ENCODE data around the gene ARMC2. TPM values are rescaled to one million over a fixed set of nuclear protein-coding genes. Genes with fewer than 3 reads are reported as not detected.

The ARMC2 gene
- total RNA-seq, 2 experiments from 2014 or later, result 10.0 to 10.2 TPM

- ChIA-PET CTCF (interaction anchor here (1.3 kb wide), 1 partner anchor 63 kb away, joined by 3 read pairs; no protein-coding TSS in a partner anchor), POLR2A (interaction anchor here (0.5 to 0.6 kb wide), 2 partner anchors 368 to 414 kb away, joined by 3 read pairs; no protein-coding TSS in a partner anchor)
- peak overlapping the region; percentile 96 for H3K4me3 Mint-ChIP-seq
- DNase-seq, result peak; percentile 93
- H3K4me1 Mint-ChIP-seq, result peaks cover 41% of the 10 kb centered on the region
- no peaks in the 10 kb centered on the region for H3K9me3 Mint-ChIP-seq
- H3K27me3 Mint-ChIP-seq, result no peaks in the 10 kb centered on the region
- H3K27ac Mint-ChIP-seq, result peak overlapping the region; percentile 95
- peaks cover 9% of the 10 kb centered on the region for H3K36me3 Mint-ChIP-seq (ENCODE audit: low read depth)
Measured at GRCh38 chr6:109009236-109009961, 161.2 kb downstream of the ARMC2 start.

GRCh38 chr6:109009962-109010704, 161.9 kb downstream of the ARMC2 start:
- peak overlapping the region; percentile 86 for H3K4me3 Mint-ChIP-seq
- CTCF ChIA-PET, result interaction anchor here (1.1 to 1.2 kb wide), 2 partner anchors 15 to 63 kb away, joined by 3 to 4 read pairs; no protein-coding TSS in a partner anchor
- H3K9me3 Mint-ChIP-seq, result no peaks in the 10 kb centered on the region
- no peak for DNase-seq
- POLR2A ChIA-PET, result interaction anchor here (0.5 to 0.6 kb wide), 2 partner anchors 368 to 415 kb away, joined by 3 read pairs; no protein-coding TSS in a partner anchor
- peaks cover 44% of the 10 kb centered on the region for H3K4me1 Mint-ChIP-seq
- peak overlapping the region; percentile 95 for H3K27ac Mint-ChIP-seq
- H3K27me3 Mint-ChIP-seq, result no peaks in the 10 kb centered on the region
- peaks cover 9% of the 10 kb centered on the region for H3K36me3 Mint-ChIP-seq (ENCODE audit: low read depth)

GRCh38 chr6:109010705-109011102, 162.5 kb downstream of the ARMC2 start:
- ChIA-PET CTCF (interaction anchor here (1.1 to 1.2 kb wide), 2 partner anchors 15 to 63 kb away, joined by 3 to 4 read pairs; no protein-coding TSS in a partner anchor), POLR2A (no interaction called here)
- no peak overlapping the region for H3K4me3 Mint-ChIP-seq
- DNase-seq, result no peak
- peaks cover 45% of the 10 kb centered on the region for H3K4me1 Mint-ChIP-seq
- peaks cover 9% of the 10 kb centered on the region for H3K36me3 Mint-ChIP-seq (ENCODE audit: low read depth)
- H3K27ac Mint-ChIP-seq, result peak overlapping the region; percentile 3
- H3K27me3 Mint-ChIP-seq, result no peaks in the 10 kb centered on the region
- no peaks in the 10 kb centered on the region for H3K9me3 Mint-ChIP-seq

- Mint-ChIP-seq H3K27me3 (no peaks in the 10 kb centered on the region), H3K36me3 (ENCODE audit: low read depth) (no peaks in the 10 kb centered on the region), H3K9me3 (no peaks in the 10 kb centered on the region), H3K27ac (no peak overlapping the region), H3K4me1 (peaks cover 24% of the 10 kb centered on the region), H3K4me3 (no peak overlapping the region)
- ChIA-PET CTCF (interaction anchor here (0.7 to 1.2 kb wide), 2 partner anchors 58 to 74 kb away, joined by 3 read pairs; no protein-coding TSS in a partner anchor), POLR2A (interaction anchor here (0.7 kb wide), 1 partner anchor 39 kb away, joined by 12 read pairs; no protein-coding TSS in a partner anchor)
- no peak for DNase-seq
Measured at GRCh38 chr6:109013656-109014305, 165.6 kb downstream of the ARMC2 start.

- H3K4me1 Mint-ChIP-seq, result peaks cover 29% of the 10 kb centered on the region
- no peak overlapping the region for H3K27ac Mint-ChIP-seq
- H3K27me3 Mint-ChIP-seq, result no peaks in the 10 kb centered on the region
- no peaks in the 10 kb centered on the region for H3K36me3 Mint-ChIP-seq (ENCODE audit: low read depth)
- no peaks in the 10 kb centered on the region for H3K9me3 Mint-ChIP-seq
- POLR2A ChIA-PET, result interaction anchor here (0.6 kb wide), 1 partner anchor 79 kb away, joined by 3 read pairs; no protein-coding TSS in a partner anchor
- no peak for DNase-seq
- H3K4me3 Mint-ChIP-seq, result no peak overlapping the region
- CTCF ChIA-PET, result interaction anchor here (1.2 kb wide), 1 partner anchor 57 kb away, joined by 3 read pairs; no protein-coding TSS in a partner anchor
Measured at GRCh38 chr6:109014606-109015005, 166.4 kb downstream of the ARMC2 start.

- no peaks in the 10 kb centered on the region for H3K9me3 Mint-ChIP-seq
- H3K27ac Mint-ChIP-seq, result no peak overlapping the region
- H3K4me1 Mint-ChIP-seq, result peaks cover 26% of the 10 kb centered on the region
- no peaks in the 10 kb centered on the region for H3K27me3 Mint-ChIP-seq
- CTCF ChIA-PET, result interaction anchor here (1.2 kb wide), 1 partner anchor 57 kb away, joined by 3 read pairs; no protein-coding TSS in a partner anchor
- H3K36me3 Mint-ChIP-seq (ENCODE audit: low read depth), result no peaks in the 10 kb centered on the region
- DNase-seq, result no peak
- POLR2A ChIA-PET, result interaction anchor here (0.6 kb wide), 1 partner anchor 78 kb away, joined by 3 read pairs; no protein-coding TSS in a partner anchor
- H3K4me3 Mint-ChIP-seq, result no peak overlapping the region
Measured at GRCh38 chr6:109015176-109015575, 167.0 kb downstream of the ARMC2 start.

GRCh38 chr6:109019911-109020310, 171.7 kb downstream of the ARMC2 start:
- no peaks in the 10 kb centered on the region for H3K9me3 Mint-ChIP-seq
- ChIA-PET POLR2A (no interaction called here), CTCF (interaction anchor here (1.5 kb wide), 1 partner anchor 15 kb away, joined by 3 read pairs; no protein-coding TSS in a partner anchor)
- no peaks in the 10 kb centered on the region for H3K27me3 Mint-ChIP-seq
- no peak overlapping the region for H3K27ac Mint-ChIP-seq
- peaks cover 11% of the 10 kb centered on the region for H3K4me1 Mint-ChIP-seq
- H3K4me3 Mint-ChIP-seq, result no peak overlapping the region
- H3K36me3 Mint-ChIP-seq (ENCODE audit: low read depth), result no peaks in the 10 kb centered on the region
- DNase-seq, result no peak

GRCh38 chr6:109021870-109022269, 173.6 kb downstream of the ARMC2 start:
- CTCF ChIA-PET, result no interaction called here
- H3K36me3 Mint-ChIP-seq (ENCODE audit: low read depth), result no peaks in the 10 kb centered on the region
- DNase-seq, result no peak
- H3K4me3 Mint-ChIP-seq, result no peak overlapping the region
- no peaks in the 10 kb centered on the region for H3K27me3 Mint-ChIP-seq
- peaks cover 3% of the 10 kb centered on the region for H3K9me3 Mint-ChIP-seq
- peaks cover 15% of the 10 kb centered on the region for H3K4me1 Mint-ChIP-seq
- no peak overlapping the region for H3K27ac Mint-ChIP-seq
- POLR2A ChIA-PET, result interaction anchor here (0.7 kb wide), 1 partner anchor 13 kb away, joined by 3 read pairs; no protein-coding TSS in a partner anchor

GRCh38 chr6:109023356-109023925, 175.2 kb downstream of the ARMC2 start:
- H3K27me3 Mint-ChIP-seq, result no peaks in the 10 kb centered on the region
- no peak overlapping the region for H3K4me3 Mint-ChIP-seq
- DNase-seq, result no peak
- no peak overlapping the region for H3K27ac Mint-ChIP-seq
- ChIA-PET POLR2A (no interaction called here), CTCF (no interaction called here)
- no peaks in the 10 kb centered on the region for H3K36me3 Mint-ChIP-seq (ENCODE audit: low read depth)
- peaks cover 3% of the 10 kb centered on the region for H3K9me3 Mint-ChIP-seq
- peaks cover 15% of the 10 kb centered on the region for H3K4me1 Mint-ChIP-seq

Other genes with a start within 250 kb of the ARMC2 start
- gene SESN1, start 246.4 kb downstream of the ARMC2 start, total RNA-seq, result 10 to 100 TPM; 19.9 to 21.6 TPM
- 10 to 100 TPM; 17.1 to 22.5 TPM for gene CEP57L1, start 247.1 kb downstream of the ARMC2 start, total RNA-seq

Measured in activated CD4-positive, alpha-beta T cell treated with anti-CD3 and anti-CD28 coated beads, Interleukin-2, amount 10 ng/mL, durations not matched to agents 7 days and 5 days (primary cell).